Measurements from ENCODE around the gene IRF1.

The IRF1 gene

GRCh38 chr5:132473019-132473531 is 17.5 kb downstream of the IRF1 start:
- Histone ChIP-seq H3K27ac (peak overlapping the region; percentile 61), H3K27me3 (no peaks in the 10 kb centered on the region), H3K9me3 (no peaks in the 10 kb centered on the region), H3K36me3 (peaks cover 40% of the 10 kb centered on the region), H3K4me3 (ENCODE audit: low read depth in 1 of 2, low read length in 1 of 2) (no peak overlapping the region), H3K4me1 (ENCODE audit: control insufficient read depth in 1 of 2, insufficient read depth in 1 of 2, low read depth in 1 of 2, low read length in 1 of 2) (peaks cover 49 to 82% of the 10 kb centered on the region in 2 experiments)
- TF ChIP-seq, protein P1, sequence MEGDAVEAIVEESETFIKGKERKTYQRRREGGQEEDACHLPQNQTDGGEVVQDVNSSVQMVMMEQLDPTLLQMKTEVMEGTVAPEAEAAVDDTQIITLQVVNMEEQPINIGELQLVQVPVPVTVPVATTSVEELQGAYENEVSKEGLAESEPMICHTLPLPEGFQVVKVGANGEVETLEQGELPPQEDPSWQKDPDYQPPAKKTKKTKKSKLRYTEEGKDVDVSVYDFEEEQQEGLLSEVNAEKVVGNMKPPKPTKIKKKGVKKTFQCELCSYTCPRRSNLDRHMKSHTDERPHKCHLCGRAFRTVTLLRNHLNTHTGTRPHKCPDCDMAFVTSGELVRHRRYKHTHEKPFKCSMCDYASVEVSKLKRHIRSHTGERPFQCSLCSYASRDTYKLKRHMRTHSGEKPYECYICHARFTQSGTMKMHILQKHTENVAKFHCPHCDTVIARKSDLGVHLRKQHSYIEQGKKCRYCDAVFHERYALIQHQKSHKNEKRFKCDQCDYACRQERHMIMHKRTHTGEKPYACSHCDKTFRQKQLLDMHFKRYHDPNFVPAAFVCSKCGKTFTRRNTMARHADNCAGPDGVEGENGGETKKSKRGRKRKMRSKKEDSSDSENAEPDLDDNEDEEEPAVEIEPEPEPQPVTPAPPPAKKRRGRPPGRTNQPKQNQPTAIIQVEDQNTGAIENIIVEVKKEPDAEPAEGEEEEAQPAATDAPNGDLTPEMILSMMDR (IDR thresholded peaks at IDR 0.05) = no peak

DNA sequence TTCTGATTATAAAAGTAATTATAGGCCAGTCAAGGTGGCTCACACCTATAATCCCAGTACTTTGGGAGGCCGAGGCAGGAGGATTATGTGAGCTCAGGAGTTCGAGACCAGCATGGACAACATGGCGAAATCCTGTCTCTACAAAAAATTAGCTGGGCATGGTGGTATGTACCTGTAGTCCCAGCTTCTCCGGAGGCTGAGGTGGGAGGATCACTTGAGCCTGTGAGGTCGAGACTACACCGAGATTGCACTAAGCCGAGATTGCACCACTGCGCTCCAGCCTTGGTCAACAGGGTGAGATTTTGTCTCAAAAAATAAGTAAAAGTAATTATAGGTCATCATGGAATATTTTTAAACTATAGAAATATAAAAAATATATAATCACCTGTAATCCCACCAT is 18.1 kb downstream of the IRF1 start:
- Histone ChIP-seq H3K4me1 (ENCODE audit: control insufficient read depth in 1 of 2, insufficient read depth in 1 of 2, low read depth in 1 of 2, low read length in 1 of 2) (peaks cover 56 to 84% of the 10 kb centered on the region in 2 experiments), H3K4me3 (ENCODE audit: low read depth in 1 of 2, low read length in 1 of 2) (no peak overlapping the region), H3K27ac (no peak overlapping the region), H3K9me3 (no peaks in the 10 kb centered on the region), H3K27me3 (no peaks in the 10 kb centered on the region), H3K36me3 (peaks cover 34% of the 10 kb centered on the region)
- TF ChIP-seq, protein P1 (IDR thresholded peaks at IDR 0.05) = no peak

DNA sequence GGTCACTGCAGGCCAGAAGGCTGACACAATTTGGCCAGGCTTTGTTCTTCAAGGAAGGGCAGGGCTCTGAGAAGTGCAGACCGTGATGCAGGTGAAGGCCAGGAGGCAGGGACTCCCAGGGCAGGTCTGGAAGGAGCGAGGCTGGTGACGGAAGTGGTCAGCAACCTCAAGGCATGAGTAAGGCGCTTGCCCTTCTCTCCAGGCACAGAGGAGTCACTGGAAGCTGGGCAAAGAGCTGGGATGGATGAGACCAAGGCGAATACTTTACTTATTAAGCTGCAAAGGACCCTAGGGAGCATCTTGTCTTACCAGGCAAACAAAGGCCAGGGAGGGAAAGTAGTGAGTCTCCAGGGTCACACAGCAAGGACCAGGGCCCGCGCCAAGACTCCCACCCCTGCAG is 18.6 kb downstream of the IRF1 start:
- peaks cover 60 to 84% of the 10 kb centered on the region in 2 experiments for H3K4me1 ChIP-seq (ENCODE audit: control insufficient read depth in 1 of 2, insufficient read depth in 1 of 2, low read depth in 1 of 2, low read length in 1 of 2)
- peaks cover 29% of the 10 kb centered on the region for H3K36me3 ChIP-seq
- peak overlapping the region; percentile 42 for H3K27ac ChIP-seq
- TF ChIP-seq, protein P1 (IDR thresholded peaks at IDR 0.05) = no peak
- H3K4me3 ChIP-seq (ENCODE audit: low read depth in 1 of 2, low read length in 1 of 2) = peak overlapping the region in 1 of 2 experiments; percentile 4
- H3K27me3 ChIP-seq = no peaks in the 10 kb centered on the region
- no peaks in the 10 kb centered on the region for H3K9me3 ChIP-seq

DNA sequence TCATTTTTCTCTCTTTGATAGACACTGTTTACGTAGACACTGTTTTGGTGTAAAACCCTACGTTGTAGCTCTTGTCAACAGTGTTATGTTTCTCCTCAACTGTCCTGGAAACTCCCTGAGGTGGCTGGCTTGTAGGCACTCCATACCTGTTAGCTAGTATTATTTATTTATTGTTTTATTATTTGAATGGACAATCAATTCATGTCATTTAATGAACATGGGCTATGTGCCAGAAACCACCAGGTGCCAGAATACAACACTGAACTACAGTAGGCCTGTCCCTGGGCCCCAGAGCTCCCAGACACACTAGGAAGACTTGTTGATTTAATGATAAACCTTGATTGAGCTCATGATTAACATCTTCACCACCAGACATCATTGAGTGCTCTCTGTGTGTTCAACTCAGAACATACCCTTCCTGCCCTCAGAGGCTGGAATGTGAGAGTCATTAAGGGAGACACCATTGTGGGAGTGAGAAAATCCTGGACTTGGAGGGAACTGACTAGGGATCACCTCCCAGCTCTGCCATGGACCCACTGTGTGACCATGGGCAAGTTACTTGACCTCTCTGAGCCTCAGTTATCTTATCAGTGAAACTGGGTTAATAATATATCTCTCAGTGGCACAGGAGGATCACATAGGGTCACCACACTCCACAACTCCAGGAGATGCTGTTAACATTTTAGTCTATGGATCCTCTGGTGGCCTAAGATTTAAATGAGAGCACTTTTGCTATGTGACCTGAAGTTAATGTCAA is 19.2 kb downstream of the IRF1 start:
- Histone ChIP-seq H3K4me1 (ENCODE audit: control insufficient read depth in 1 of 2, insufficient read depth in 1 of 2, low read depth in 1 of 2, low read length in 1 of 2) (peaks cover 67 to 84% of the 10 kb centered on the region in 2 experiments), H3K27me3 (no peaks in the 10 kb centered on the region), H3K36me3 (peaks cover 27% of the 10 kb centered on the region), H3K4me3 (ENCODE audit: low read depth in 1 of 2, low read length in 1 of 2) (peak overlapping the region in 1 of 2 experiments; percentile 4), H3K27ac (peak overlapping the region; percentile 42), H3K9me3 (no peaks in the 10 kb centered on the region)
- TF ChIP-seq, protein P1 (IDR thresholded peaks at IDR 0.05) = no peak

DNA sequence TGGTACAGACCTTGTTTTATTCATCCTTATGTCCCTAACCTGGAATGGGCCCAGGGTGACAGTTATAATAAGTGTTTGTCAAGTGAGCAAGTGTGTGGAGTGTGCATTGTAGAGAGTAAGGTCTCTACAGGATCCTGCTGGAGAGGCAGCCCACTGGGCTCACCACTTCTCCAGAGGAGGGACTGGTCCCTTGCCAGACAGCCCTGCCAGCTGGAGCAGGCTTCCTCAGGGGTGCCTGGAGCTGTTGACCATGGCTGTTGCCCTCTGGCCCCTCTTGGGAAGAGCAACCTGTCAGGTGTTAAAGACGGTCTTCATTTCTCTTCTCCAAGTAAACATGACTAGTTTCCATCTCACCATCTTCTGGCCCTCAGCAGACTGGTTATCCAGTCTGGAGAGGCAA is 20.0 kb downstream of the IRF1 start:
- Histone ChIP-seq H3K27ac (peak overlapping the region; percentile 100), H3K4me3 (ENCODE audit: low read depth in 1 of 2, low read length in 1 of 2) (no peak overlapping the region), H3K27me3 (no peaks in the 10 kb centered on the region), H3K4me1 (ENCODE audit: control insufficient read depth in 1 of 2, insufficient read depth in 1 of 2, low read depth in 1 of 2, low read length in 1 of 2) (peaks cover 74 to 91% of the 10 kb centered on the region in 2 experiments), H3K9me3 (no peaks in the 10 kb centered on the region), H3K36me3 (peaks cover 21% of the 10 kb centered on the region)
- TF ChIP-seq, protein P1 (IDR thresholded peaks at IDR 0.05) = no peak

Data from neutrophil (primary cell).